ENCODE data around the gene DAAM2.

- TF ChIP-seq CTCF (IDR thresholded peaks at IDR 0.05) (no peak), POLR2A (IDR thresholded peaks at IDR 0.05) (no peak)
These were observed 61.4 kb downstream of the DAAM2 start for GRCh38 chr6:39853604-39854003.

Measured in esophagus squamous epithelium (tissue), 4 donors.